AG10803 (cell line): ENCODE measurements around the gene TEX52.

Experiments used
- DNase-seq: peaks from one replicate; pipeline ENCODE4 v3.0.0; 2010; ENCODE audit warnings: low read depth
- H3K4me3 ChIP-seq: 2 replicates; pipeline ENCODE4 v1.5.1; 2011; ENCODE audit warnings: mild to moderate bottlenecking, low read length, control low read depth
- TF ChIP-seq, protein P1 (sequence below): conservative IDR thresholded peaks from 2 replicates; pipeline ENCODE4 v1.5.1; 2011; ENCODE audit warnings: mild to moderate bottlenecking, low read length, control low read depth, inconsistent platforms

Gene TEX52

GRCh38 chr12:2855546-2855945 is 1.3 kb downstream of the TEX52 start:
- TF ChIP-seq, protein P1, sequence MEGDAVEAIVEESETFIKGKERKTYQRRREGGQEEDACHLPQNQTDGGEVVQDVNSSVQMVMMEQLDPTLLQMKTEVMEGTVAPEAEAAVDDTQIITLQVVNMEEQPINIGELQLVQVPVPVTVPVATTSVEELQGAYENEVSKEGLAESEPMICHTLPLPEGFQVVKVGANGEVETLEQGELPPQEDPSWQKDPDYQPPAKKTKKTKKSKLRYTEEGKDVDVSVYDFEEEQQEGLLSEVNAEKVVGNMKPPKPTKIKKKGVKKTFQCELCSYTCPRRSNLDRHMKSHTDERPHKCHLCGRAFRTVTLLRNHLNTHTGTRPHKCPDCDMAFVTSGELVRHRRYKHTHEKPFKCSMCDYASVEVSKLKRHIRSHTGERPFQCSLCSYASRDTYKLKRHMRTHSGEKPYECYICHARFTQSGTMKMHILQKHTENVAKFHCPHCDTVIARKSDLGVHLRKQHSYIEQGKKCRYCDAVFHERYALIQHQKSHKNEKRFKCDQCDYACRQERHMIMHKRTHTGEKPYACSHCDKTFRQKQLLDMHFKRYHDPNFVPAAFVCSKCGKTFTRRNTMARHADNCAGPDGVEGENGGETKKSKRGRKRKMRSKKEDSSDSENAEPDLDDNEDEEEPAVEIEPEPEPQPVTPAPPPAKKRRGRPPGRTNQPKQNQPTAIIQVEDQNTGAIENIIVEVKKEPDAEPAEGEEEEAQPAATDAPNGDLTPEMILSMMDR, result no peak
- no peak for DNase-seq
- no peak overlapping the region for H3K4me3 ChIP-seq

GRCh38 chr12:2854669-2855453 is 2.0 kb downstream of the TEX52 start:
- H3K4me3 ChIP-seq, result no peak overlapping the region
- TF ChIP-seq, protein P1, result no peak
- no peak for DNase-seq

- TF ChIP-seq, protein P1, result peak; percentile 87
- DNase-seq, result peak; percentile 75
- no peak overlapping the region for H3K4me3 ChIP-seq
Measured at GRCh38 chr12:2853626-2854025, 3.2 kb downstream of the TEX52 start.

- no peak for DNase-seq
- TF ChIP-seq, protein P1, result no peak
- no peak overlapping the region for H3K4me3 ChIP-seq
Measured at GRCh38 chr12:2851931-2852330, 4.9 kb downstream of the TEX52 start.

- TF ChIP-seq, protein P1, result no peak
- DNase-seq, result peak; percentile 47
- H3K4me3 ChIP-seq, result no peak overlapping the region
Measured at GRCh38 chr12:2845280-2845679, 11.6 kb downstream of the TEX52 start.

- TF ChIP-seq, protein P1, result no peak
- DNase-seq, result peak; percentile 37
- no peak overlapping the region for H3K4me3 ChIP-seq
Measured at GRCh38 chr12:2844786-2845185, 12.1 kb downstream of the TEX52 start.

DNA sequence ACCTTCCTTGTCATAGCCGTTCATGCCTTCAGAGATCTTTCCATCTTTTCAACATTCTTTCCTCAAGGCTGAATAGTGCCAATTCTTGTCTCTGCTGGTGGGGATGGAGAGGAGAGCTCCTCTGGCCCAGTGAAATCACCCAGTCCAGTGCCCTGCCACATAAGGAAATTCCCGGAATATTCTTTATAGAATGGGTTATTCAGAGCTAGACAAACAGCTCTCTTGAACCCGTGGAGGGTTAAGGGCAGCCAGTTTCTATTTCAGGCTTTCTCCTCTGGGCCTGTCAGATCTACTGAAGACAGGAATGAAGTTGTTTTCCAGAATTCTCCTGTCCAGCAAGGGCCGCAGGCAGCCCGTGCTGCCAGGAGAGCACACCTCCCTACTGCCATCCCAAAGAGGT is 13.9 kb downstream of the TEX52 start:
- TF ChIP-seq, protein P1, result no peak
- no peak overlapping the region for H3K4me3 ChIP-seq
- no peak for DNase-seq
